ENCODE measurements around the gene PAX5.

Gene PAX5

DNA sequence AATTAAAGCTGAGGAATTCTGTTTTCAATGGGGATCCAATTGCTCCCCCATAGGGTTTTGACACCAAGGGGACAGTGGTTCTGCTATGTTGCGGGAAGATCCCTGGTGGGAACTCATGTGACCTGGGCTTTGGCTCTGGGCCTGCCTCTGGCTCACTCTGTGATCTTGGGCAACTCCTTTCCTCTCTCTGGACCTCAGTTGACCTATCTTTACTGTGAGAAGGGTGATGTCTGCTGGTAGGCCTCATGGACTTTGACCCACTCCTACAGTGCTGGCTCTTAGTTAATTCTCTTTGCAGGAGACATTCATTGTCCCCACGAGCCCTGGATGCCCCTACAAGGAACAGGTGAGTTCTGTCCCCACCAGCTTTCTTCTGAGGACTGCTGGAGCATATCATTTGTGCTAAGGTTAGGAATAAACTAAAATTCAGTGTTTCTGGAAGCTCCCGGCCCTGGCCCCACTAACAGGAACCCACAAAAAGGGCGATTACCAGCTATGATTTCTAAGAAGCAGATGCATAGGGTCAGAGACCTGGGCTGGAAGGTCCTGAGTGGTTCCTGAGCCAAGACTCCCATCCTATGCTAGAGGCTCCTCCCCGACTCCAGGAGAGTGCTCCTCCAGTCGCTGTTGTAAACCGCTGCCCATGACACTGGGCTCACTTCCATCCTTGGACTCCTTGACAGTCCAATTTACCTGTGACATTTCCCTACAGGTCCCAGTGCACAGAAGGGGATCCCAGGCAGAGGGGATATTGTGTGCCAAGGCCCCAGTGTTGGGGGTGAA is 218.3 kb downstream of the PAX5 start:
- no peak for DNase-seq (ENCODE audit: low read depth, low spot score)

DNA sequence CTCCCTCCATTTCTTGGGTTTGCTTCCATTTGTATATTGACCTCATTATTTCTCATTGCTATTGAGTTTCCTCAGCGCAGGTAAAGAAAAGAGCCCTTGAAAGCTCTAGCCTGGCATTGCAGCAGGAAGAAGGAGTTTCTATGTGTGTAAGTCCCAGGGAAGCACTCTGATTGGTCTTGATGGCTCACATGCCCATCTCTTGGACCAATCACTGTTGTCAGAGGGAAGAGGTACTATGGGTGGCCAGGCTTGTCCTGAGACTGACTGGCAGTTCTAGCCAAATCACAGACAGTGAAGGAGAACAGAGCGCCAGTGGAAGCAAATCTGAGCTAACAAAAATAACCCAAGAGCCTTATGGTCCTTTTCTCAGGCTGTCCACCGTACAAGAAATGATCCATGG is 219.0 kb downstream of the PAX5 start:
- DNase-seq (ENCODE audit: low read depth, low spot score): no peak

DNA sequence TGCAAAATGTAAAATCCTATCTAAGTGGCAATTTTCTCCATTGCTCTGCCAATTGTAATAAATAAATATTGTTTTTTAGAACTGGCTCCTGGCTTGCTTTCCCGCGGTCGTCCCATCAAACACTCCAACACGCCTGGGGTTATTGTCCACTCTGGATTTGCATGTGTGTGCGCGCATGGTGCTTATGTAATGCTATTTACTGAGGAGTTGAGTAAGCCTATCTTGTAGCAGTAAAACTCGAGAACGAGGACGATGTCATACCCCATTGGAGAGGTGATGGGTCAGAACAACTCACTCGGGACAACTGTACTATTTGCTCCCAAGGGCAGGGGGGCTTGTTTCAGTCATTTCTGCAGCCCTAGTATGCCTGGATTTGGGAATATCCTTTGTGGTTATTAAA is 220.9 kb downstream of the PAX5 start:
- DNase-seq (ENCODE audit: low read depth, low spot score): no peak

DNA sequence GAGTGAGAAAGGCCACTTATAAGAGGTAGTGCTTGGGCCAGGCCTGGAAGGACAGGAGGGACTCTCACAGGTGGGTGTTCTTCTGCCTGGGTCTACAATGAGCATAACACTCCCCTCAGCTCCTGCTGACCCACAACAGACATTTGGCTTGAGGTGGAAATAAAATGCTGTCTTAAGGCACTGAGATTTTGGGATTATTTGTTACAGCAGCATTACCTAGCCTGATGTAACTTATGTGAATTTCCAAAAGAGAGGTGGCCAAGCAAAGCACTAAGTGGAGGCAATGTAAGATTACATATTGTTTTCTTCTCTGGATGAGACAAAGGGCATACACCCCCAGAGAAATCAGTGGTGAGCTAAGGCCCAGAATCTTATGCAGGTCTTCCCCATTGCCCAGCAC is 221.5 kb downstream of the PAX5 start:
- DNase-seq (ENCODE audit: low read depth, low spot score): no peak

DNA sequence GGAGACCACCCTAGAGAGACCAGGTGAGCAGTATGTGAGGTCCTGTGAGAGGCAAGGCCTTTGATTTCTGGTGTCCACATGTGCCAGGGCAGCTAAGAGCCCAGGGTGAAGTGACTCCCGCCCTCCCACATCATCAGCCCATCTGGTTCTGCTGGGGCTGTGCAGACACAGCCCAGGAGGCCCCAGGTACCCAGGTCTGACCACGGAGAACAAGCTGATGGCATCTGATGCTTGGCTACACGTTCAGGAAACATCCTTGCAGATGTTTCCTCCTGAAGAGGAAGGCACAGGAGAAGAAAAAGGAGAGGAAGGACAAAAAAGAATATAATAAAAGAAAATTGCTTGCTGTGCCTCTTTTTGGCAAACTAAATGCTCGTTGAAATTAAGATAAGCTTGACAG is 225.8 kb downstream of the PAX5 start:
- no peak for DNase-seq (ENCODE audit: low read depth, low spot score)

DNA sequence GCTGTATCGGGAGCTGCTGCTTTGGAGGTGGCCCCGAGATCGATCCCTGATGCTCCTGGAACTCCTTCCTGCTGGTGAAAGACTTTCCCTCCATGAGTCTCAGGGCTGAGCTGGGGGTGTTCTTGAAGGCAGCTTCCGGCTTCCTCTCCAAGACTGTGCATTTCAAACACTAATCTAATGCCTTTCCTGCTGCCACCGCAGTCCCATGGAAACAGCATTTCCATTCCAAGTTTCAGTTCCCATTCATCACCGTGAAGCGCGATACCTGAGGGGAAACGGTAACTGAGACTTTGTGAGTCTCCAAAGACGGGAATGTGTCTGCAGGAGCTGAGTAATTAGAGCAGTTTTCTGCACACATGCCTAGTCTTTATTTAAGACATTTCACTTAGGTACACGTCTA is 230.1 kb downstream of the PAX5 start:
- DNase-seq (ENCODE audit: low read depth, low spot score): no peak

DNA sequence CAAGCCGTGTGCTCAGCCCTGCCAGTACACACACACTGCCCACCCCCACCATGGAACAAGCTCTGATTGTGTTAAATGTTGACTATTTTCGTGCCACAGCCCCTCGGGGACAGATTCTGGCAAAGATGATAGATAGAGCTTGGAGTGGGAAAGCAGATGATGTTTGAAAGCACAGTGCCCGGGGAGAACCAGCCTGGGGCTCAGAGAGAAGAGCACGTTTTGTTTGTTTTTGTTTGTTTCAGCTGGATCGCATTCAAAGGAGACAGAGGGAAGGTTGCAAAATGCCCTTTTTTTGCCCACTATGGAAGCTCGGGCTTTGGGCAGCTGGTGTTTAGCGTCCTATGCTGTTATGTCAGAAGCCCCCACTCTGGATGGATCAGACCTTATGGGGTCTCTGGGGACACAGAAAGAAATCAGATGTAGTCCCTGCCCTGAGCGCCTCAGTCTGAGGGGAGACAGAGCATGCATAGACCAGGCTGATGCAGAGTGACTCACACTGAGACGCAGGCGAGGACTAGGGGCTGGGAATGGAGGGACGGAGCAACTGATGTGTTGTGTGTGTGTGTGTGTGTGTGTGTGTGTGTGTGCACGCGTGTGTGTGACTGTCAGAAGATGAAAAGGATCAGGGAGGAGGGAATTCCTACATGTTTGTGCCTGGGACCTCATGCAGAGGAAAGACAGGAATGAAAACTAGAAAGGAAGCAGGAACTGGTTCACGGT is 231.7 kb downstream of the PAX5 start:
- DNase-seq (ENCODE audit: low read depth, low spot score): no peak

DNA sequence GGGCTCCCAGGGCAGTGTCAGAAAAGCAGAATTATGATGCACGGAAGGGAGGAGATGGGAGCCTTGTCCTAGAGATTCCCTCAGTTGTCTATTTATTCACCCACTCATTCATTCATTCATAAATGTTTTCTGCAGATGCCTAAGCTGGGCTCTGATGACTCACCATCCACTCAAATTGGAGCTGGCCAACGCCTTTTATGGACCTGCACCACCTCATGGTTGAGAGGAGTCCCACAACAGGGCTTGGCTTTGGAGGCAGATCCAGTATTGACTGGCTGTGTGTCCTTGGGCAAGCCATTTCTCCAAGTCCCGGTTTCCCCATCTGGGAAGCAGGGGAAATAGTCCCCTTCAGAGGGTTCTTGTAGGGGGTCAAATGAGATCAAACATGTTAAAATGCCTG is 233.6 kb downstream of the PAX5 start:
- no peak for DNase-seq (ENCODE audit: low read depth, low spot score)

DNA sequence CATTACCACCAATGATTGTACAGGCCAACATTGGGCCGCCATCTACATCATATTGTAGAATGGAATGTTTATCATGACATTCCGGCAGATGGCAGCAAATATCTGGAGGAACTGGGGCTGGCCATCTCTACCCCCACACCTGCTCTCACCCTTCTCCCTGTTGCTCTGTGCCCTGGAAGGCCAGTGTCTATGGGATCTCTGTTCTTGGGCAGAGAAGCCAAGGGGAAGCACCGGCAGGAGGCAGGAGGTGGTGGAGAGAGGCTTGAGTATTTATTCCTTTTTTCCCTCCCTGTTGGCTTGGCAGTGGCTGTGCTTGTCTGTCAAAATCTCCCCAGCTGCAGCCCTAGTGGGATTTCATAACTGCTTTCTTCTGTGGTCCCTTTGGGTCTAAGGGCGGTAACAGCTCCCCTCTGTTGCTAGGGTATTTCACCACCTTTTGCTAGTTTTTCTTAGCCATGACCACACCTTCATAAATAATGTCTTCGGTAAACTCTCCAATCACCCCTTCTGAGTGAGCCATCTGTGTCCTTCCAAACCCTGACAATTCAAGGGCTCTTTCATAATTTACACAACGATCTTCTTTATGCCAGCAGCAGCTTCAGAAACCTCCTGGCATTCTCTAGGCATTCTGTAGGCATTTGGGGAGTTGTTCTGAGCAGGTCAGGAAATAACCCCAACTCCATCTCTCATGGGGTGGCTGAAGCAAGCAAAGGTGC is 235.6 kb downstream of the PAX5 start:
- DNase-seq (ENCODE audit: low read depth, low spot score): no peak

DNA sequence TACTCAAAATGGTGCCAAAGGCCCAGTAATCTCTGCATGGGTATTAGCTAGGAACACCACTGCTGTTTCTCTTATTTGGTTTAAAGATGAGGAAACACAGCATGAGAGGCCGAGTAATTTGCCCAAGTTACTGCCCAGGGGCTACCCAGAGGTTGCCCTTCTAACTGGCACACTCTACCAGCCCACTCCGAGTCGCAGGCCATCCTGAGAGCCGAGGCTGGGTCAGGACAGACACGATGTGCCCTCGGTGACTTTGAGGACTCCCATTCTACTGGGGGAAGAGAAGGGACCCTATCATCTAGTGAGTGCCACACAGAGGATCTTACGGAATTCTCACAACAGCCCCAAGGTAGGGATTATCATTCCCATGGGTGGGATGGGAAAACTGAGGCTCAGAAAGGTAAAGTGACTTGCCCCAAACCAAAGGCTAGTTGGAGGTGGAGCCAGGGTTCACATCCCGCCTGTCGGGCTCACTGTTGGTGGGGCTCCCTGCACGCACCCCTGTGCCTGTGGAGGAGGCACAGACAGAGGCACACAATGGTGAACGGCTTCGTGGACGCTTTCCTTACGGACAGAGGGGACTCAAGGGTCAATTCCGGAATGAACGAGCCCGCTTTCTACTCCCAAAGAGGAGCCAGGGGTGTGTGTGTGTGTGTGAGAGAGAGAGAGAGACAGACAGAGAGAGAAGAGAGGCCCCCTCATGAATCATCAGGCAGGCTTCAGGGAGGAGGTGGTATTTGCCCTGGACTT is 236.4 kb downstream of the PAX5 start:
- no peak for DNase-seq (ENCODE audit: low read depth, low spot score)

DNA sequence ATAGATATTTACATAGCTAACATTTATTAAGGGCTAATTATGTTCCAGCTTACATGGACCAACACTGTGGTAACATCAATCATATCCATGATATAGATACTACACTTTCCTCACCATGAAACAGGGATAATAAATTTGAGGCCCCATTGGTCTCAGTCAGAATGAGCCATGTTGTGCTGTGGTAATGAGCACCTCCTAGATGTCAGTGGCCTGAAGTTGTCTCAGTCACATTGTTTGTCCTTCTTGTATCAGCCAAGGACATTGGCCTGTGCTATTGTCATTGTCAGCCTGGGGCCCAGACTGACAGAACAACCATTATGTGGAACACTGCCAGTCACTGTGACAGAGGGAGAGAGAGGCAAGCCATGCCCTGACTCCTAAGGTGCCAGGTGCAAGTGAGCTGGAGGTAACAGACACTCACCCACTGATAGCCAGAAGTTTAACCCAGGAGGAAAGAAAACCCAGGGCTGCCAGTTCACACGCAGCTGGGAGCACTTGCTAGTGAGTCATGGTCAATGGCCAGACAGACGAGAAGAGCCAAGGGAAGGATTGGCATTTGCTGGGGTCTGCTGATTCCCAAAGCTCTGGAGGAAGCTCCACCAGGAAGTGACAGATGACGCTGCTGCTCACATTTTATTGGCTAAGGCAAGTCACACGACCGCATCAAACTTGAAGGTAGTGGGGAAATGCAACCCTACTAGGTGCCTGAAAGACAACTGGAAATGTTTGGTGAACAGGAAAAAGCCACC is 237.2 kb downstream of the PAX5 start:
- DNase-seq (ENCODE audit: low read depth, low spot score): no peak

DNA sequence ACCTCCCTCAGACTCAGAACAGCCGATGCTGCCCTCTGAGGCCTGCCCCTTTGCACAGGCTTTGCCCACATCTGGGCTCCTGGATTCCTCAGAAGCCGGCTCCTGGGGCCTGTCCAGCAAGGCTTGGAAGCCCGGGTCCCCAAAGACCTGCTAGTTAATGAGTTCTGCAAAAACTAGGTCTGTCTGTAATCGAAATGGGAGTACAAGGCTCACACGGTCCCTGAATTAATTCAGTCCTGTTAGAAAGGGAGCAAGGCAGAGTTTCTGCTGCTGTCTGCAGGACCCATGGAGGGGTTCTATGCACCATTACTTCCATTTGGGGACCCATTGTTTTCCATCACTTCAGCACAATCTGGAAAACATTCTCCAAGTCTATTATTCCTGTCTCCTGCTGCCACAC is 239.6 kb downstream of the PAX5 start:
- DNase-seq (ENCODE audit: low read depth, low spot score): no peak

DNA sequence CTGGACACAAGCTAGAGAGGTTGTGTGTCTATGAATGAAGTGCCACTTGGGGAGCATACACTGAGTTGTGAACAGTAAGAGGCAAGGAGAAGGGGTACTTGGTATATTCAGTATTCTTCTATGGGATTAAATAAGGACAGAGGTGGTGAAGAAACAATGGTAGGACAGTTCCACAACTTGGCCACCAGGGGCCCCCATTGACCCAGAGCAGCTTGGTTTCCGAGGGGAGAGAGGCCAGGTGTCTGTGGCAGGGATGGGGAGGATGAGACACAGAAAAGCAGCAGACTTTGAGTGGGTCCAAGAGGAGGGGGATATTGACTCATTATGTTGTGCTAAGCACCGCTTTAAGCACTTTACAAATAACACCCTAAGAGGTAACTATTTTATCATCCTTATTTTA is 240.8 kb downstream of the PAX5 start:
- DNase-seq (ENCODE audit: low read depth, low spot score): no peak

DNA sequence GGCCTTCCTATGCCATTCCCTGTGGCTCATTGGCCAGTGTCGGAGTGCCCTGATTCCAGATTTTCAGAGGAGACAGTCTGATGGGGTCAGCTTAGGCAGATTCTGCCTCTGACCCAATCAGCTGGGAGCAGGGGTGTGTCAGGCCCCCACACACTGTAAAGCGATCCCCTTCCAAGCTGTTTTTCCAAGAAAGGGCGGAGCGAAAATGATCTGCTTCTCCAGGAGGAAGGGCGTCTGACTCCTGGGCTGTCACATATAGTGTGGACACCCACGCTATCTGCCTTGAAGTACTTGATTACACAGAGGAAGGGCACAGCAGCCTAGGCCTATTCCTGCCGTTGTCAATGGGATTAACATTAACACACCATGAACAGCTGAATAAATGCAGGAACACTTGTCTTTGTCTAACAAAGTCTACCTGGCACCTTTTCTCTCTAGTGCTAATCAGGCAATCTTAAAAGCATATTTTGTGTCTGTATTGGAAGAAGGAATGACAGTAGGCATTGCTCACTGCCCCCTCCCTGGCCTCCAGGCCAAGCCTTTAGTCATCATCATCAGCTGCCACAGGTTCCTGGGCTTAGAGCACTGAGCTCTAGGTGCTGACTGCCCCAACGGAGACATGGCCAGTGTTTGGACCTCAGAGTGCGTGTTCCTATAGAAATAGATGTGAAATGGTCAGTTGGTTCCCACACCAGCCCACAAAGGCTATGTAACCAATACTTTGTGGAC is 242.7 kb downstream of the PAX5 start:
- no peak for DNase-seq (ENCODE audit: low read depth, low spot score)

DNA sequence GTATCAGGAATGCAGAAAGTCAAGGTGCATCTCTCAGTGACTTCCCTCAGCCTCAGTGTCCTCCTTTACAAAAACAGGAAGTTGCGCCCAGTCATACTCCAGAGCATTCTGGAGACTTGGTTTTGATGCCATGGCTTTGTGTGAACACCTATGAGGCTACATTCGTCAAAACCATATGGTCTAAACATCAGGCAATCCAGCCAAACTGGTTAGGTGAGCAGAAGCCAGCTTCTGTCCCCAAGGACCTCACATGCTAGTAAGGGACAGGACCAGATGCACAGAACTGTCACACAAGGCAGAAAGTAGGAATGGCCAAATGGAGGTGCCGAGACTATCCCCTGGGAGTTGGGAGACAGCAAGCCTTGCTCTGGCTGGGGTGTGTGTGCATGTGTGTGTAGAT is 244.2 kb downstream of the PAX5 start:
- no peak for DNase-seq (ENCODE audit: low read depth, low spot score)

DNA sequence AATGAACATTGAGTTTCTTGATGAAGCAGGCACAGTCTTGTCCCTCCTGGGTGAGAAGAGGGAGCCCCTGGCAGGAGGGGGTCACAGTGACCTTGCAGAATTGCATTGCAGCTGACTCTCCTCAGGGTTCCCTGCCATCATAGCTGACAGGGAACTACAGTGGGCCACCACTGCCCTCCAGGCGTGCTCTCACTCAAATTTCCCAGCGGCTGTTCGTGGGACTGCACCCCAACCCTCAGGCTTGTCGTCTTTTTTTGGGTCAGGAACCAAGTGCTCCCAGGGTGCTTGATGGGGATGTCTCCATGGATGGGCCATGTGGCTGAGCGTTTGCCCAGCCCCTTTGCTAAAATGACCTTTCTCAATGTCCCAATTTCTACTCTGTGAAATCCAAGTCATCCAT is 245.5 kb downstream of the PAX5 start:
- no peak for DNase-seq (ENCODE audit: low read depth, low spot score)

DNA sequence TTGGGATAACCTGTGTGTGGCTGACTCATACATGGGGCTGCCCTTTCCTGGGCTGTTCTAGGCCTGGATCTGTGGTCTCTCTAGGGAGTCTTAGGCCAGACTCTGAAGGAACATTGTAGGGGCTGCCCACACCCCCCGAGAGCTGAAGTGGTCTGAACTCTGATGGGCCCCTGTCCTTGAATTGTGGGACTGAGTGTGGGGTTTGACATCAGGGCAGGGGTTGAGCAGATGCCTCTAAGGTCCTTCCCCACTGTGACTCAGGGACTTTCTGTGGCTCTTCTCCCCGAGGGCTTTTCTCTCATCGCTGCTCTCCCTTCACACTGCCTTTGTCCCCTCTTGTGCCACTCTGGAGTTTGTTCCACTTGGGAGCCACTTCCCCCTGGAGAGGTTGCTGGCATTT is 246.4 kb downstream of the PAX5 start:
- no peak for DNase-seq (ENCODE audit: low read depth, low spot score)
